ENCODE data around the gene CHD1.

DNA sequence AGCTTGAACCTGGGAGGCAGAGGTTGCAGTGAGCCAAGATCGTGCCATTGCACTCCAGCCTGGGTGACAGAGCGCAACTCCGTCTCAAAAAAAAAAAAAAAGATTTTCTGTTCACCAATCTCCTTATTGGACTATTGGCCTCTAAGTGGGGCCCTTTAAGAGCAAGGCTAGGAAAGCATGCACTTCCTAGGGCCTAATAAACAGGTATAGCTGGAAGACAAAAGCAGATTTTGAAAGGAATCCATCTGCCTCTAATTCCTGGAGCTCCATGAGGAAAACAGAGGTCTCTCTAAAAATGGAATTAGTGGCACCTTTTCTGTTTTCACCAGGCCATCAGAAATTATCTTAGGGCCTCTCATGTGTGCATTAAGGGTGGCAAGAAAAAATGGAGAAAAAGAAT is 85.3 kb downstream of the CHD1 start:
- TF ChIP-seq POLR2AphosphoS5 (IDR thresholded peaks at IDR 0.05; ENCODE audit: borderline replicate concordance, low read depth, low read length): no peak
- no peak for TF ChIP-seq EZH2 (IDR thresholded peaks at IDR 0.05)
- no peak for TF ChIP-seq FOXP2 (optimal IDR thresholded peaks at IDR 0.05; ENCODE audit: control extremely low read depth, extremely low read length, insufficient read depth)

All from SK-N-MC (cell line).